Tibial artery (tissue), 4 donors: ENCODE data around the gene IL6.
"Not testable (repeated sequence)": the region's sequence is repeated elsewhere in the genome, so short reads cannot be mapped to it uniquely, and the experiment has no call there.

Experiments
- DNase-seq, 2 donors: peaks; one replicate each; pipeline ENCODE4 v3.0.0-alpha.2; 2019
- H3K27ac ChIP-seq, 2 donors: fragments of 200-600 bp; sonication (generic) in 1 of 2; 1 replicate in 1 of 2; 2 replicates in 1 of 2; pipeline ENCODE4 v1.5.1; 2018 to 2019; ENCODE audit warnings: mild to moderate bottlenecking in 1 of 2
- H3K27me3 ChIP-seq, 2 donors: fragments of 200-600 bp; sonication (generic) in 1 of 2; one replicate each; pipeline versions ENCODE4 v1.5.1 to v1.6.0; 2016 to 2019
- H3K36me3 ChIP-seq, 3 donors: fragments of 200-600 bp; sonication (generic) in 2 of 3; one replicate each; pipeline ENCODE4 v1.5.1; 2016 to 2019; ENCODE audit warnings: mild to moderate bottlenecking in 2 of 3
- H3K4me1 ChIP-seq, 4 donors: fragments of 200-600 bp; sonication (generic) in 2 of 4; 1 replicate in 3 of 4; 2 replicates in 1 of 4; pipeline ENCODE4 v1.5.1; 2016 to 2019
- H3K4me3 ChIP-seq, 2 donors: fragments of 200-600 bp; sonication (generic) in 1 of 2; 1 replicate in 1 of 2; 2 replicates in 1 of 2; pipeline ENCODE4 v1.5.1; 2018 to 2019; ENCODE audit warnings: mild to moderate bottlenecking in 2 of 2
- H3K9me3 ChIP-seq, 3 donors: fragments of 200-600 bp; sonication (generic) in 1 of 3; one replicate each; pipeline ENCODE4 v1.5.1; 2016 to 2019
- intact Hi-C: fragments of 100-400 bp; cut with DNase I; formaldehyde crosslinking; loops from one replicate; pipeline ENCODE4 v1.15.0; 2023; ENCODE audit warnings: low total_unique reads
- TF ChIP-seq, protein P1 (sequence below), 2 experiments: fragments of 200-600 bp in 1 of 2; fragments of 450-650 bp in 1 of 2; IDR thresholded peaks; one replicate each; pipeline ENCODE4 v1.5.1; 2017 to 2019; ENCODE audit warnings: antibody characterized with exemption in 2 of 2, mild to moderate bottlenecking in 1 of 2, moderate library complexity in 1 of 2

The IL6 gene

DNA sequence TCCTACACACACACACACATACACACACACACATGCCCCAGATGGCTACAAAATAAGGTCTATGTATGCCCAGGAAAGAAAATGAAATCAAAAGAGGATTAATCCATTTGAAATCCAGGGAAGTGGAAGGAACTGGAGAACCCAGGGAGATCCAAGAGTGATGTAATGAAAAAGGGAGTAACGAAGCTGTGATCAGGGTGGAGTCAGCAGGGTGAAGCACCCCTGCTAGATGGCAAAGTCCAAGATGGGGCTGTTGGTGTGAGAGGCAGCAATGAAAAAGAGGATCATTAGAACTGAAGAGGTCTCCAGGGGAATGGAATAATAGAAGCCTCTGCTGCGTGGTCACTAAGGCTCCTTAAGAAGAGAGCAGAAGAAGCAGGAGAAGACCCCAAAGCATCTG, 43.6 kb upstream of the IL6 start:
- TF ChIP-seq, protein P1, sequence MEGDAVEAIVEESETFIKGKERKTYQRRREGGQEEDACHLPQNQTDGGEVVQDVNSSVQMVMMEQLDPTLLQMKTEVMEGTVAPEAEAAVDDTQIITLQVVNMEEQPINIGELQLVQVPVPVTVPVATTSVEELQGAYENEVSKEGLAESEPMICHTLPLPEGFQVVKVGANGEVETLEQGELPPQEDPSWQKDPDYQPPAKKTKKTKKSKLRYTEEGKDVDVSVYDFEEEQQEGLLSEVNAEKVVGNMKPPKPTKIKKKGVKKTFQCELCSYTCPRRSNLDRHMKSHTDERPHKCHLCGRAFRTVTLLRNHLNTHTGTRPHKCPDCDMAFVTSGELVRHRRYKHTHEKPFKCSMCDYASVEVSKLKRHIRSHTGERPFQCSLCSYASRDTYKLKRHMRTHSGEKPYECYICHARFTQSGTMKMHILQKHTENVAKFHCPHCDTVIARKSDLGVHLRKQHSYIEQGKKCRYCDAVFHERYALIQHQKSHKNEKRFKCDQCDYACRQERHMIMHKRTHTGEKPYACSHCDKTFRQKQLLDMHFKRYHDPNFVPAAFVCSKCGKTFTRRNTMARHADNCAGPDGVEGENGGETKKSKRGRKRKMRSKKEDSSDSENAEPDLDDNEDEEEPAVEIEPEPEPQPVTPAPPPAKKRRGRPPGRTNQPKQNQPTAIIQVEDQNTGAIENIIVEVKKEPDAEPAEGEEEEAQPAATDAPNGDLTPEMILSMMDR (IDR thresholded peaks at IDR 0.05), result no peak
- Histone ChIP-seq H3K9me3 (no peaks in the 10 kb centered on the region), H3K4me3 (no peak overlapping the region), H3K36me3 (no peaks in the 10 kb centered on the region), H3K27me3 (no peaks in the 10 kb centered on the region), H3K4me1 (peaks cover 0 to 4% (median 0%) of the 10 kb centered on the region in 4 donors), H3K27ac (no peak overlapping the region)
- DNase-seq, result no peak
- intact Hi-C loops, result no loop called here

DNA sequence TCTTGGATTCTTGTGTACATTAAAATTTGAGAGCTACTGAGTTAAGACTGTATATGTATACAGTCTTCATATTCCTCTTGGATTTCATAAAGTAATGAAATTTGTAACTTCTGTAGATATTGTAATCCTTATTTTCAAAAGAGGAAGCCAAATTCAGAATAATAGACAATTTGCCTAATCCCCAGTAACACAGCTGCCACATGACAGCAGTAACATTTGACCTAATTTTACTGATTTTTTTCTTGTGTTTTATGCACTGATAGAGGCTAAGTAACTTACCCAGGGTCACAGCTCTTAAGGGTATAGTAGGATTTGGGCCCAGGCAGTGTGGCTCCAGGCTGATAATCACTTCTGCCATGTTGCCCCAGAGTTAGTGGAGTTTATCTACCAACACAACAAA, 40.4 kb upstream of the IL6 start:
- H3K4me1 ChIP-seq, result peaks cover 0 to 4% (median 0%) of the 10 kb centered on the region in 4 donors

DNA sequence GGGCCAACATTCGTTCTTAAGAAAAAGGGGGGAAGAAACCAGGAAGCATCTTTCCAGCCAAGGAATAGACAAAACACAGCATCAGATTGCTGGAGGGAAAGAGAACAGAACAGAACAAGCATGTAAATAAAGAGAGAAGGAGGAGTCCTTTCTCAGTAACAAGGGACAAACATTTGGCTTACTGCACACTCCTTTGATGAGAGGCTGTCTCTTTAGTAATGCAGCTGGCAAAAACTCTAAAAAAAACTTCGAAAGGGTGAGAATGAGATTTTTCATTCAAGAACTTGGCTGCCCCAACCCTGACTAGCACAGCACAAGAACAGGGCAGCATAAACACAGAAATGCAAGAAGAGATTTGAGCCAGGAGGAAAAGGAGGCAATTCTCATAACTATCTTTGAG, 38.9 kb upstream of the IL6 start:
- TF ChIP-seq, protein P1 (IDR thresholded peaks at IDR 0.05), result no peak
- no peak overlapping the region for H3K4me3 ChIP-seq
- H3K36me3 ChIP-seq, result no peaks in the 10 kb centered on the region
- H3K4me1 ChIP-seq, result peaks cover 0 to 4% (median 0%) of the 10 kb centered on the region in 4 donors
- H3K27ac ChIP-seq, result no peak overlapping the region
- H3K27me3 ChIP-seq, result no peaks in the 10 kb centered on the region
- intact Hi-C loops, result no loop called here
- no peaks in the 10 kb centered on the region for H3K9me3 ChIP-seq
- no peak for DNase-seq

More for the DNA sequence above, 40.4 kb upstream of the IL6 start:
- Histone ChIP-seq H3K36me3 (no peaks in the 10 kb centered on the region), H3K27ac (no peak overlapping the region), H3K4me3 (no peak overlapping the region), H3K27me3 (no peaks in the 10 kb centered on the region), H3K9me3 (no peaks in the 10 kb centered on the region)
- TF ChIP-seq, protein P1 (IDR thresholded peaks at IDR 0.05), result no peak
- DNase-seq, result no peak
- intact Hi-C loops, result no loop called here

DNA sequence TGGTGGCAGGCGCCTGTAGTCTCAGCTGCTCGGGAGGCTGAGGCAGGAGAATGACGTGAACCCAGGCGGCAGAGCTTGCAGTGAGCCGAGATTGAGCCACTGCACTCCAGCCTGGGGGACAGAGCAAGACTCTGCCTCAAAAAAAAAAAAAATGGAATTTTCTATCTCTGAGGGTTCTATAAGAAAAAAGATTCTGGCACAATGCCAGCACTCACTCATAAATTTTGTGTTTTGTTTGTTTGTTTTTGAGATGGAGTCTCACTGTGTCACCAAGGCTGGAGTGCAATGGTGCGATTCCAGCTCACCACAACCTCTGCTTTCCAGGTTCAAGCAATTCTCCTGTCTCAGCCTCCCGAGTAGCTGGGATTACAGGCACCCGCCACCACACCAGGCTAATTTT, 38.1 kb upstream of the IL6 start:
- H3K36me3 ChIP-seq, result not testable (repeated sequence)

DNA sequence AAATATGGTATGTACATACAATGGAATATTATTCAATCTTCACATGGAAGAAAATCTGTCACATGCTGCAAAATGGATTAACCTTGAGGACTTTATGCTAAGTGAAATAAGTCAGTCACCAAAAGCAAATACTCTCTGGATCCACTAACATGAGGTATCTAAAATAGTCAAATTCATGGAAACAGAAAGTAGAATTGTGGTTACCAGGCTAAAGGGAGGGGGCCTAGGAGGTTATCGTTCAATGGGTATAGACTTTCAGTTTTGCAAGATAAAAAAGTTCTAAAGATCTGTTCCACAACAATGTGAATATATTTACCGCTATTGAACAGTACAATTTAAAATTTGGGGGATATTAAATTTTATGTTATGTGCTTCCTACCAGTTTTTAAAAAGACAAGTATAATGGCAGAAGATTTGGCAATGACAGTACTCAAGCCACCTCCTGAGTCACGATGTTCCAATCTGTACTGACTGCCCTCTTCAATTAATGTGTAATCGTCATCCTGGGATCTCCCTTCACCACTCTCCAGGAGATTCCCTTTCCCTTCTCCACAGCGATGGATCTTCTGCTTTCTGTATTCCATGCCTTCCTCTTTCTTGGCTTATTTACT, 32.3 kb upstream of the IL6 start:
- H3K36me3 ChIP-seq, result no peaks in the 10 kb centered on the region
- no peak for DNase-seq
- H3K4me1 ChIP-seq, result no peaks in the 10 kb centered on the region
- no peak overlapping the region for H3K4me3 ChIP-seq
- H3K27ac ChIP-seq, result no peak overlapping the region
- intact Hi-C loops, result no loop called here
- H3K9me3 ChIP-seq, result no peaks in the 10 kb centered on the region
- TF ChIP-seq, protein P1 (IDR thresholded peaks at IDR 0.05), result no peak
- no peaks in the 10 kb centered on the region for H3K27me3 ChIP-seq

More for the DNA sequence above, 38.1 kb upstream of the IL6 start:
- intact Hi-C loops, H3K9me3 ChIP-seq, H3K4me1 ChIP-seq, H3K27me3 ChIP-seq, H3K4me3 ChIP-seq, H3K27ac ChIP-seq, DNase-seq: not testable (repeated sequence)

DNA sequence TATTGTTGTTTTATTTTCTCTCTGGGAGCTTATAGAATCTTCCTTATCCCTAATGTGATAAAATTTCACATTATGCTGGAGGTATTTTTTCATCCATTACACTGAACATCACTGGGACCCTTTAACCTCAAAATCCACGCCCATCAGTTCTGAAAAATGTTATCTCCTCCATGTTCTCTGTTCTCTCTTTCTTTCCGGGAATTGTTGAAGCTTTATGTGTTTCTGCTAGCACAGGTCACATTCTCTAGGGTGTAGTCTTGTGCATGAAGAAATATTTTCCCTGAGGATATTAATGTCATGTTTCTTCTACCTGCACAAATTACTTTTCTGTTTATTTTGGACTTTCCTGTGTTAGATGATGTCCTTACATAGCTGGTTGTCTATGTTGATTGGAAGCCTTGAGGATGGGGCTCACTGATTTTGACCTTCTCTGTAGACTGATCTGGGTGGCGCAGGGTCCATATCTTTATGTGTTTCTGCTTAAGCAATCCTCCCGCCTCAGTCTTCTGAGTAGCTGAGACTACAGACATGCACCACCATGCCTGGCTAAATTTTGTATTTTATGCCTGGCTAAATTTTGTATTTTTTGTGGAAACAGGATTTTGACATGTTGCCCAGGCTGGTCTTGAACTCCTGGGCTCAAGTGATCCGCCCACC, 31.4 kb upstream of the IL6 start:
- no peak for DNase-seq
- Histone ChIP-seq H3K9me3 (no peaks in the 10 kb centered on the region), H3K27ac (no peak overlapping the region), H3K27me3 (no peaks in the 10 kb centered on the region), H3K4me3 (no peak overlapping the region), H3K4me1 (no peaks in the 10 kb centered on the region), H3K36me3 (no peaks in the 10 kb centered on the region)
- intact Hi-C loops, result no loop called here
- TF ChIP-seq, protein P1 (IDR thresholded peaks at IDR 0.05), result no peak
